T follicular helper cell (primary cell): ENCODE measurements around the gene DND1.
"Not testable (repeated sequence)": the region's sequence is repeated elsewhere in the genome, so short reads cannot be mapped to it uniquely, and the experiment has no call there.

Experiments
- DNase-seq: peaks from one replicate; pipeline ENCODE4 v3.0.0-alpha.2; 2020; ENCODE audit warnings: low read depth

DND1 gene

GRCh38 chr5:140631036-140631417, 42.3 kb downstream of the DND1 start:
- DNase-seq = no peak

- no peak for DNase-seq
Measured at GRCh38 chr5:140630292-140631035, 42.9 kb downstream of the DND1 start.

- DNase-seq = no peak
Measured at GRCh38 chr5:140628711-140629110, 44.7 kb downstream of the DND1 start.

GRCh38 chr5:140627972-140628371, 45.4 kb downstream of the DND1 start:
- no peak for DNase-seq

- DNase-seq = not testable (repeated sequence)
Measured at GRCh38 chr5:140624886-140625285, 48.5 kb downstream of the DND1 start.

GRCh38 chr5:140623061-140623460, 50.3 kb downstream of the DND1 start:
- DNase-seq = not testable (repeated sequence)

GRCh38 chr5:140622301-140622700, 51.1 kb downstream of the DND1 start:
- no peak for DNase-seq
